ENCODE measurements around the gene GMEB2. TPM values are rescaled to one million over a fixed set of nuclear protein-coding genes. Genes with fewer than 3 reads are reported as not detected.

The GMEB2 gene
- polyA plus RNA-seq, 1 experiment, result 7.4 TPM

- ChIA-PET CTCF (interaction anchor here (1.2 to 1.4 kb wide), 2 partner anchors 12 to 375 kb away, joined by 3 read pairs; no protein-coding TSS in a partner anchor), POLR2A (interaction anchor here (0.5 kb wide), 1 partner anchor 24 kb away, joined by 3 read pairs; no protein-coding TSS in a partner anchor)
- peaks cover 24% of the 10 kb centered on the region for H3K36me3 ChIP-seq (ENCODE audit: control insufficient read depth, insufficient read depth, low read length)
- H3K27me3 ChIP-seq (ENCODE audit: control insufficient read depth, insufficient read depth, low read length), result no peaks in the 10 kb centered on the region
- no peak overlapping the region for H3K4me3 ChIP-seq (ENCODE audit: low read depth, low read length)
- TF ChIP-seq CTCF (IDR thresholded peaks at IDR 0.05; ENCODE audit: insufficient read depth, low read depth, low read length), result no peak
- no peak for DNase-seq (ENCODE audit: low read depth)
Observed at GRCh38 chr20:63598479-63599395, 28.2 kb downstream of the GMEB2 start.

DNA sequence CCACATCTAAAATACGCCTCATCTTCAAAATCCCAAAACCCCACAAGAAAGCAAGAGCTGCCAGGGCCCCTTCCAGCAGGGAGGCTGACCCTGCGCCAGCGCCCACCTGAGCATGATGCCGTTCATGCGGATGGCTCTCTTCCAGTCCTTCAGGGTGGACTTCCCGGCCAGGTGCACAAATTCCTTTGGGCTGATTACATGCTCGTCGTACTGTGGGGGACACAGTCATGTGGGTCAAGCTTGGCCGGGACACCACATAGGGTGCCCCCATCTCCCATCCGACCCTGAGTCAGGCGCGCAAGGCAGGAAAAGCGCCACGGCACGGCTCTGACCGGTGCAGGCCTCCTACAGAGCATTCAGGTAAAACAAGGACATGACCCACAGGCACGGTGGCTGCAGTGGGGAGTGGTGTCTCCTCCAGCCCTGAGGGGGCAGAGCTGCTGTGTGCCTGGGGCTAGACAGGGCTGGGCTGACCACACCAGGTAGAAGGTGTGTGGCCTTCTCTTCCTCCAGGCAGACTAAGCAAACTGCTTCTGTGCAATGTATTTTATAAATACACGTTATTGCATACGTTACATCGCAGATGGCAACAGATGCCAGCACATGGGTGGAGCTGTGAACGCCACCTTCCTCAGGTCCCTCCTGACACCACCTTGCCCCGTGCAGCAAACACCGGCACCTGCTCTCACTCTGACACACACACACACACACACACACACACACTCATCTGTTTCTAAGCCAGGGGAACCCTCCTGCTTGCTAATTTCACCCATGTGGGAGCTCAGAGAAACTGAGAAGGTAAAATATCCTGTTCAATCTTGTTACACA is 29.0 kb downstream of the GMEB2 start:
- ChIA-PET POLR2A (no interaction called here), CTCF (interaction anchor here (0.6 to 1.4 kb wide), 3 partner anchors 13 to 376 kb away, joined by 3 read pairs; no protein-coding TSS in a partner anchor)
- no peak for DNase-seq (ENCODE audit: low read depth)
- H3K27me3 ChIP-seq (ENCODE audit: control insufficient read depth, insufficient read depth, low read length), result no peaks in the 10 kb centered on the region
- peaks cover 25% of the 10 kb centered on the region for H3K36me3 ChIP-seq (ENCODE audit: control insufficient read depth, insufficient read depth, low read length)
- no peak overlapping the region for H3K4me3 ChIP-seq (ENCODE audit: low read depth, low read length)
- no peak for TF ChIP-seq CTCF (IDR thresholded peaks at IDR 0.05; ENCODE audit: insufficient read depth, low read depth, low read length)

DNA sequence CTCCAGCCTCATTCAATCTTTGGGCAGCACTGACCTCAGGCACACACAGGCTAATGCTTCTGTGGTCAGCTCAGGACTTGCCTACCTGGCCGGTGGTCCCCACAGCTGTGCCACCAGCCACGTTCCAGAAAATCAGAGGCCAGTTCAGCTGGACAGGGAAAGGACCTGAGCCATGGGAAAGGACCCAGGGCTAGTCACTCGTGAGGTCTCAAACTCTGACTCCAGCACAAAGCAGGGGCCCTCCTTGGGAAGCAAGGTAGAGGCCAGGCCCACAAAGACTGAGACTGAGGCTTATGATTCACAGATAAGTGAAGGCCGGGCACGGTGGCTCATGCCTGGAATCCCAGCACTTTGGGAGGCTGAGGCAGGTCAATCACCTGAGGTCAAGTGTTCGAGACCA is 30.5 kb downstream of the GMEB2 start:
- POLR2A ChIA-PET, result no interaction called here
- DNase-seq (ENCODE audit: low read depth), result no peak
- Histone ChIP-seq H3K36me3 (ENCODE audit: control insufficient read depth, insufficient read depth, low read length) (peaks cover 25% of the 10 kb centered on the region), H3K4me3 (ENCODE audit: low read depth, low read length) (no peak overlapping the region), H3K27me3 (ENCODE audit: control insufficient read depth, insufficient read depth, low read length) (no peaks in the 10 kb centered on the region)
- CTCF ChIA-PET, result no interaction called here
- no peak for TF ChIP-seq CTCF (IDR thresholded peaks at IDR 0.05; ENCODE audit: insufficient read depth, low read depth, low read length)

DNA sequence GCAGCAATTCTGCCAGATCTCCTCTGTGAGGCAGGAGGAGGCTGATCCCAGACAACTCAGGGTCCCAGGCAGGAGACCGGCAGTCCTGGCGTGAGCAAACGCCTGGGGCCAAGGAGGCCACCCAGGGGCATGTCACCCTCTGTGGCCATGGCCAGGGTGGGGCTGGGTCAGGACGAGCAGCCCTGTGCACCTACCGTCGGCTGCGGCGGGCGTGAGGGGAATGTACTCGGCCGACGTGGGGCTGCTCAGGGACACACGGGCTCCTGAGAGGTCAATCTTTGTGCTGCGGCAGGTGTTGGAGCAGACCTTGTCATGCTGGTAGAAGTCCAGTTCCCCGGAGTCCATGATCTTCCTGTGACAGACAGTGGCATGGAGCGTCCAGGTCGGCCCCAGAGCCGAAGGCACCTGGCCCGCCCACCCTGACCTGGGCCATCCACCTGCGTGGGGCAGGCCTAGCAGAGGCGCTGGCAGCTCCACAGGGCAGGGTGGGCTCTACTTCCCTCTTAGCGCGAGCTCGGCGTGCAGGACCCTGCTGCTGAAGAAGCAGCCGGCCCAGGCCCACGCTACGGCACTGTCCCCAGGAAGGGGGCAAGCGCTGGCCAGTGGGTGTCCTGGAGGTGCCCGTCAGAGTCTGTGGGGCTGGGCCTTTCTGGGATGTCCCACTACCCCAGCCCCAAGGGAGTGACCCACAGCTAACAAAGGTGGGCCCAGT is 31.3 kb downstream of the GMEB2 start:
- POLR2A ChIA-PET, result no interaction called here
- Histone ChIP-seq H3K4me3 (ENCODE audit: low read depth, low read length) (no peak overlapping the region), H3K27me3 (ENCODE audit: control insufficient read depth, insufficient read depth, low read length) (no peaks in the 10 kb centered on the region), H3K36me3 (ENCODE audit: control insufficient read depth, insufficient read depth, low read length) (peaks cover 29% of the 10 kb centered on the region)
- TF ChIP-seq CTCF (IDR thresholded peaks at IDR 0.05; ENCODE audit: insufficient read depth, low read depth, low read length), result no peak
- CTCF ChIA-PET, result no interaction called here
- no peak for DNase-seq (ENCODE audit: low read depth)

All from BJ (cell line).